Activated CD4-positive, alpha-beta T cell treated with anti-CD3 and anti-CD28 coated beads for 48 hours (primary cell): Measurements from ENCODE around the gene GBE1.
"Not testable (repeated sequence)": the region's sequence is repeated elsewhere in the genome, so short reads cannot be mapped to it uniquely, and the experiment has no call there.

Experiments used
- DNase-seq: peaks from one replicate; pipeline ENCODE4 v3.0.0-alpha.2; 2020

GBE1 gene

DNA sequence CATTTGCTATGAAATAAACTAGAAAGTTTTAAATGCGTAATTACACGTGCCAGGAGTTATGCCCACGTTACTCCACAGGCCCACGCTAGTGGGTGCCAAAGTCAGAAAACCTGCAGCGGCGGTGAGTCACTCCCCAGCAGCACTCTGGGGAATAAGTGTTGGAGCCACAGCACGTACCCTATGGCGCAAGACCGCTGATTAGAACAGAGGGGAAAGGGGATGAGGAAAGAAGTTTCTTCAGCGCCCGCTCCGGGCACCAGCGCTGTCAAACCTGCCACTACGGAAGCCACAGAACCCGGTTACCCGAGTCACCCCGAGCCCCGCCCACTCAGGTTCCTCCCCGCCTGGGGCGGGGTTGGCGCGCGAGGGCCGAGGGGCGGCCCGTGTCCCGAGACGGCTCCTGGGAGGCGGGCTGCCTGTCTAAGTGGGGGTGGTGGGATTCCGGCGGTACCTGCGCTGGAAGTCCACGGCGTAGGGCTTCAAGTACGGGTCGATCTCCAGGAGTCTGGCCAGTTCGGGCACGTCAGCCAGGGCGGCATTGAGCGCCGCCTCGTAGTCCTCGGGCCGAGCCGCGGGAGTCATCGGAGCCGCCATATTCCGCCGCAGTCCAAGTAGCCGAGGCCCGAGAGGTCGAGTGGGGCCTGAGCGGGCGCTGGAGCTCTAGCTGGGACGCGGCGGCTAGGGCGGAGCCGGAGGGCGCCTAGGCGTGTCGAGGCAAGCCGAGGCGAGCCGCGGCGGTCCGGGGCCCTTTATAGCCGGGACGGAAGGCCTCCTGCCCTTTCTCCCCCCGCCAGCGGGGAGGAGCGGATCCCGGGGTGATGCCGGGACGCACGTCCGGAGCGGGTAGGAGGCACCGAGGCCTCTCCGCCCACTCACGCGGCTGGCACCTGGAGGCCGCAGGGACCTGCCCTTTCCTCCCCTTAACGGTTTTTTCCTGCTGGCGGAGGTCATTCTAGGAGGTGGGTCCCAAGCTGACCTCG is at the start of gene GBE1:
GBE1 (minus strand) TSS at position 722 of the 980 bp plus-strand sequence; CDS start at position 594, 128 bp downstream.
- DNase-seq = peak; percentile 91

DNA sequence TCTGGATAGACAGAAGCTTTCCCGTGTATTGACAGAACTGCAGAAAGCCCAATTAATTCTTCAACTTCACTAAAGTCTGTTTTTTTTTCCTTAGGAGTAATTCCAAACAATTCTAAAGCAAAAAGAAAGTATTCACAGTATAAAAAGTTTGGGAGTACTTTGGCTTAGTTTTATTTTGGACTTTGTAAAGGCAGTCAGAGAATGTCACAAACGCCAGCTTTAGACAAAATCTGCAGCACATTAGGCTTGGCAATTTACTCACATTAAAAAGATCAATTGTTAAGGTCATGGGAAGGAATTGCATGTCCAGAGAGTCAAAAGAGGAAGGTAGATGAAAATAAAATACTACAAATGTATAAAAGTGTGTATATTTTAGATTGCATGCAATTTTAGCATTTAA is 47.5 kb upstream of the GBE1 start:
- no peak for DNase-seq

DNA sequence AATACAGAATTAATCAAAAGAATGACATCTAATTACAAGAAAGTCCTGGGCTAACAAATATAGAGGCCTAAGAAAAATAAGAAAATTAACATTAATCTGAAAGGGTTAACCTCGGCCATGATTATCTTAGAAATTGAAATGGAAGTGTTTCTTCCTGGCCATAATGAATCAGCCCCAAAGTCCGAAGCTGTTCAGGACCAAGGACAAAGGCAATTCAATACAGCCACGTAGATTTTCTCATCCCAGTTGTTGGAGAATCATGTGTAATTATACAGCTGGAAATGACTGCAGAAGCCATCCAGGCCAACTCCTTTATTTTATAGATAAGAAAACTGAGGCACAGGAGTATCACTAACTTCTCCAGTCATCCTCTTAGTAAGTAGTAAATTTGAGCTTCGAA is 38.0 kb upstream of the GBE1 start:
- no peak for DNase-seq

DNA sequence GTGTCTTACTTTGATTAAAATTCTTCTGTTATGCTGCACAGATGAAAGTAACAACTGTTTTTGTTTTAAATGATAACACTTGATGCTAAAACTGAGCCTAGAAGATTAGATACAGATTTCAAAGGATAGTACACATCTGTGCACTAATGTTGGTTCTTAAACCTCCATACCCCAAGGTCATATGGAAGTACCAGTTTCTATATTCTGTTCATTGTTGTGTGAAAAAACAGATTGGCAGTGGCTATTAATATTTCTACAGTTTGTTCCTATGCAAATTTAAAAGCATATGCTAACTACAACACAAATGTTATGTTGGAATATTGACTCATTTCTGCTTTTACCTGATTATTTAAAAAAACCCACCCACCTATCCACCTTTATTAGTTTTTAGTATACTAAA is 32.0 kb upstream of the GBE1 start:
- no peak for DNase-seq

DNA sequence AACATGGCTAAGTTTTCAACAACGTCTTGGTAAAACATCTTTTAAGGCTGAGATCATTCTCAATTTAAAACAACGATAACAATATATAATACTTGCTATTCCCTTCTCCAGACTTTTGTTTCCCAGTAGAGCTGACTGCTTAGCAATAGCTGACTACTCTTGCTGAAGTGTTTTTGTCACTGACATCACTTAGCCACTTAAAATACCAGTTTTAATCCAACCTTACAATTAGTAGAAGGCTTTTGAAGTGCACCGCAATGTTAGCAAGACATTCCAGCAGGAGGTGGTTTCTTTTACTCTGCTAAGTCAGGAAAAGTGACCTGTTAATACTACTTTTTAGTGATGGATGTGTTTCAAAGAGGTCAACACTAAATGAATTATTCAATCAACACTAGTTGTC is 28.7 kb upstream of the GBE1 start:
- DNase-seq = no peak

DNA sequence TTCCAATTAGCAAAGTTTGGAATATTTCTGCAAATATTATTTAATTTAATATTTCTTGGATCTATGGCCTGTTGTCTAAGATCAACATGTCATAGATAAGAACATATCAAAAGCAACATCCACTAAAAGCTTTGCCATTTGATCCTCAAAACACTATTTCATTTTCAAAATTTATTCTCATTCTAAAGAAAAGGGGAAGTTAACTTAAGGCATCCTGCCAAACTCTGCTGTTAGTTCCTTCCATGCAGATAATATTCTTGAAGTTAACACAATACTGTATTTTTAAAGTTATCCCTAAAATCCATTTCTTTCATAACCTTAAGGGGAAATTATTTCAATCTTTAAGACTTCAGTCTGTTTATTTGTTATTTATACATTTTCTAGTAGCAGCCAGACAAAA is 28.2 kb upstream of the GBE1 start:
- DNase-seq = no peak

DNA sequence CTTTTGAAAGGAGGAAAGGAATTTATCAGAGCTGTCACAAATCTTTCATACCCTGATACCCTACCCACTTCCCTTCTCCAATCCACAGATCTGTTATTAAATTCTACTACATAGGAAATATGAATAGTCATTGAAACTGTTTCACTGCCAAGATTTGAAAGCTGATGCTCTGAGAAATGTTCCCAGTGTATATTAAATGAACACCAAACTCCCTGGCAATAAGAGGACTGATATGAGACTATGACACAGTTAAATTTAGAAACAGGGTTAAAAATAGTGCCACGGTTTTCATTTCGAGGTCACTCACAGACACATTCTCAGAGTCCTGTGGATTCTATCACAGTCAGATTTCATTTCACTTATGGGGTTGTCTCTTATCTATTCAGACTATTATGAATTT is 27.2 kb upstream of the GBE1 start:
- DNase-seq = no peak

DNA sequence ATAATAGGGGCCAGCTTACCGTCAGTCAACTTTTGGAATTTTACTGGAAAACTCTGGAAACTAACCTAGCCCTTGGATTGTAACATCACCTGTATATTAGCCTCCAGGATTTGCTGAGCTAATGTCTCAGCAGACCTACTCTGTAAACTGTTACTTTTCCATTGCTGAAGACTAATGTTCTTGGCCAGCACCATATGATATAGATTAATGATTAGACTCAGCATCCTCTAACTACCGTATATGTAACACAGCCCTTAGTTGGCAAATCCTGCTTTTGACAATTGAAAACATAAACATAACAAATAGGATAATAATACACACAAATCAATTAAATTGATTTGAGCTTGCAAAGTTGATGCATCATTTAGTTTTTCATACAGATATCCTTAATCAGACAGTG is 26.6 kb upstream of the GBE1 start:
- DNase-seq = no peak

DNA sequence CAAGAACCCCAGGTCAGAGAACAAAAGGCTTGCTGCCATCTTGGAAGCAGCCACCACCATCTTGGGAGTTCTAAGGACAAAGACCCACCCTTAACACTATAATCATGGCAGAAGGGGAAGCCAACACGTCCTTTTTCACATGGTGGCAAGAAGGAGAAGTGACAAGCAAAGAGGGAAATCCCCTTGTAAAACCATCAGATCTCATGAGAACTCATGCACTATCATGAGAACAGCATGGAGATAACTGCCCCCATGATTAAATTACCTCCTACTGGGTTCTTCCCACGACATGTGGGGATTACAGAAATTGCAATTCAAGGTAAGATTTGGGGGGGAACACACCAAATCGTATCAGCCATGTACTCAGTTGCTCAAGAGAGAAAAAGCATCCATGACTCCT is 21.1 kb upstream of the GBE1 start:
- no peak for DNase-seq

DNA sequence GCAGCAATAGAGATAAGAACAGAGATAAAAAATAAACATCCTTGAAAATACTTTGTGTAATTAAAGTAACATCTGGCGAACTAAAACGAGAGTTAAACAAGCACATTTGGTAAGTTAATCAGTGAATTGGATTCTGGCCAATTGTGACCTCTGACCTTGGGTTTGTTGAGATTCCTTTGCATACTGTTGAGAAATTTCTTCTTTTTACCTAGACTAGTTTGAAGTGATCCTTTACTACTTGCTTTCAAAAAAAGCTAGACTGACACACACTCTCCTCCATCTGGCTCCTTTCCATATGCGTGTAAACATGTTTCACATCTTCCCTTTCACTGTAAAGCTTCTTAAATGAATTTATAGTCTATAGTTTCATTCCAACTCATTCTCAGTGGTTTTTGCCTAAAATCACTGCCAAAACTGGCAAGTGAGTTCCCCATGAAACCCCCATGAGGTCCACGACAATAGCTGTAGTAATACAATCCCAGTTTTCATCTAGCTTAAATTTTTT is 17.3 kb upstream of the GBE1 start:
- DNase-seq = no peak

DNA sequence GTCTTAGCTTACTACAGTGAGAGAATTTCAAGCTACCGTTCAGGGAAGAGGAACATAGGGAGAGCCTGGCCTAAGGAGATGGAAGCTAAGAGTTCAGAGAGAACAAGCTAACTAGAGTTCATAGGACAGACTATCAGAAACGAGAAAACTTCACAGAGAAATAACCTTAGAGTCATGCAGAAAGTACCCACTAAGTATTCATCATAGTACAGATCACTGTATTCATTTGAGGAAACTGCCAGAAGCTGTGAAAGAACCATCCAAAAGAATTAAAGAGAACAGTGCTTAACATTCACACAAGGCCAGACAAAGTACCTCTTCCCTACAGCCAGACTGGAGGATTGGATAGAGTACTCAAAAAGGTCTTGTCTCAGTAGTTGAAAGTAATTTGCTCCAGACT is 15.2 kb upstream of the GBE1 start:
- no peak for DNase-seq

DNA sequence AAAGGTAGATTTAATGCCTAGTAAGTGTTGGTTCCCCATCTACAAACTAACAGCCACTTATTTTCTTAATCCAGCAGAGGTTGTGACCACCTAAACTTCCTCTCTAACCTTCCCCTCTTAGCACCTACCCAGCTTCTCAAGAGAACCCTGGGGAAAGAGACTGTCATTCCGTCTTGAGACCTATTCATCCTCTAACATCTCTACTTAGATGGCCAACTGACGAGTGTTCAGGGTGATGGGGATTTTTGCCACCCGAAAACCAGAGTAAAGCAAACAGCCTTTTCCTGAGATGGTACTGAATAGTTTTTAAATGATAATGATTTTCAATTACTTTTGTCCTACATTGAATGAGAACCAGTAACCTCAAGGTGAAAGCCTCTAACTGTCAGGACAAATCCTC is 9.3 kb upstream of the GBE1 start:
- no peak for DNase-seq

DNA sequence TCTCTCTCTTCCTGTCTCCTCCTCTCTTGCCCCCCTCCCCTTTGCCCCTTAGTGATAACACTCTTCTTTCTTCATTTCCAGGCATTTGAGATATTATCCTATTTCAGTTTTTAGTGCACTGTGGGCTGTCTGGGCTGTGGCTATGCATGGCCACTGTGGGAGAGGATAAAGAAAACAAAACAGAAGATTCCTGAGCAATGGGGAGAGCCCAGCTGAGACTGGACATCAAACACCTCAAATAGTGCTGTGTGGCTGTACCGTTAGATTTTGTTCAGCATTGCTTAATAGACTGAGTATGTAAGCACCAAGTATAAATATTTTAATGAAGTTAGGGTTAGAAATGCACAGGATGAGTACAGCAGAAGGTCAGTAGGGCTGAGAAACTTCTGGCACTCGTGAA is 7.9 kb upstream of the GBE1 start:
- no peak for DNase-seq

DNA sequence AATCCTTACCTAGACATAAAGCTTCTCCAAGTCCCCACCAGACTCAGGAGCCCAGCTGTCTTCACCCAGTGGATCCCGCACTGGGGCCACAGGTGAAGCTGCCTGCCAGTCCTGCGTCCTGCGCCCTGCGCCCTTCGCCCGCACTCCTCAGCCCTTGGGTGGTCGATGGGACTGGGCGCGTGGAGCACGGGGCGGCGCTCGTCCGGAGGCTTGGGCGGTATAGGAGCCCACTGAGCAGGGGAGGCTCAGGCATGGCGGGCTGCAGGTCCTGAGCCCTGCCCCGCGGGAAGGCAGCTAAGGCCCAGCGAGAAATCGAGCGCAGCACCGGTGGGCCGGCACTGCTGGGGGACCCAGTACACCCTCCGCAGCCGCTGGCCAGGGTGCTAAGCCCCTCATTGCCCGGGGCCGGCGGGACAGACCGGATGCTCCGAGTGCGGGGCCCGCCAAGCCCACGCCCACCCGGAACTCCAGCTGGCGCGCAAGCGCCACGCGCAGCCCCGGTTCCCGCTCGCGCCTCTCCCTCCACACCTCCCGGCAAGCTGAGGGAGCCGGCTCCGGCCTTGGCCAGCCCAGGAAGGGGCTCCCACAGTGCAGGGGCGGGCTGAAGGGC is 5.9 kb upstream of the GBE1 start:
- DNase-seq = not testable (repeated sequence)

DNA sequence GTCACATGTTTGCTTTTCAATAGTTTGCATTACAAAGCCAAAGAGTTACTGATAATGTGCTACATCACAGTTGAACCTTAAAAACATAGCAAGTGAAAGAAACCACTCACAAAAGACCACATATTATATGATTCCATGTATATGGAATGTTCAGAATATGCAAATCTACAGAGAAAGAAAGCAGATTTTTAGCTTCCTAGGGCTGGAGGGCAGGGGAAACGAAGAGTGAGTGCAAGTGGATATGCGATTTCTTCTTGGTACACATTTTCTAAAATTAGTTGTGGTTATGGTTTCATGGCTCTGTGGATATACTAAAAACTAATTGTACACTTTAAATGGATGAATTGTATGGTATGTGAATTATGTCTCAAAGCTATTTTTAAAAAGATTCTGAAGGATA is 4.0 kb upstream of the GBE1 start:
- DNase-seq = no peak

DNA sequence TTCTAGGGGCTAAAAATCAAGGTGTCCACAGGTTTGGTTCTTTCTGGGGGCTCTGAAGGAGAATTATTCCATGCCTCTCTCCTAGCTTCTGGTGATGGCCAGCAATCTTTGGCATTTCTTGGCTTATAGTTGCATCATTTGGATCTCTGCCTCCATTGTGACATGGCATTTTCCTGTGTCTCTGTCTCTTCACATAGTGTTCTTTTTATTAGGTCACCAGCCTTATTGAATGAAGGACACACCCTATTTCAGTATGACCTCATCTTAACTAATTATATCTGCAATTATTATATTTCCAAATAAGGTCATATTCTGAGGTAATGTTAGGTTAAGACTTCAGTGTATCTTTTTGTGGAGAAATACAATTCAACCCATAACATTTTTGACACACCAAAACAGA is 3.2 kb upstream of the GBE1 start:
- no peak for DNase-seq

DNA sequence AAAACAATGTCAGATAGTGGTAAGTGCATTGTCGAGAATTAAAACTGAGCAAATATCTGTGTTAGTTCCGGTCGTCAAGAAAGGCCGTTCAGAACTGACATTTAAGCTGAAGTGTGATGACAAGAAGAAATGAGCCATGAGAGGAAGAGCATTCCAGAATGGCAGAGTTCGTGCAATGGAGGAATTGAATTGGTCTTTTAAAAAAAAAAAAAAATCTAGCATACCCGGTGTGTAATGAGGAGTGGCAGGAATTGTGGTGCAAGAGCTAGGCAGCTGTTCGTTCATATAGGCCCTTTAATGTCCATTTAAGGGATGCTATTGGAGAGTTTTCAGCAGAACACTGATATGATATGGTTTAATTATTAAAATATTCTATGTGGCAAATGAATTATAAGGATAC is 2.6 kb upstream of the GBE1 start:
- no peak for DNase-seq

DNA sequence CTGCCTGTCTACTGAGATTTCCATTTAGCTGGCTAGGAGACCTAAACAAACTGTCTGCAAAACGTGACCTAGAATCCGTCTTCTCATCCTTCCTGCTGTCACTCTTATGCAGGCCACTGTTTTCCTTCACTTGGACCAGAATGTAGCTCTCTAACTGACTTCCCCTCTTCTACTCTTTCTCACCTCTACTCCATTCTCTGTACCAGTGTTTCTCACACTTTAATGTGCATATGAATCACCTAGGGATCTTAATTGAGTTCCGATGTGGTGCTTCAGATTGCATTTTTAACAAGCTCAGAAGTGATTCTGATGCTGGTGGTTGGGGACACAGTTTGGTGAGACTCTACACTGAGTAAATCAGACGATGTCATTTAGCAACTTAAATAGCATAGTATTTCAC is 1.6 kb upstream of the GBE1 start:
- no peak for DNase-seq

DNA sequence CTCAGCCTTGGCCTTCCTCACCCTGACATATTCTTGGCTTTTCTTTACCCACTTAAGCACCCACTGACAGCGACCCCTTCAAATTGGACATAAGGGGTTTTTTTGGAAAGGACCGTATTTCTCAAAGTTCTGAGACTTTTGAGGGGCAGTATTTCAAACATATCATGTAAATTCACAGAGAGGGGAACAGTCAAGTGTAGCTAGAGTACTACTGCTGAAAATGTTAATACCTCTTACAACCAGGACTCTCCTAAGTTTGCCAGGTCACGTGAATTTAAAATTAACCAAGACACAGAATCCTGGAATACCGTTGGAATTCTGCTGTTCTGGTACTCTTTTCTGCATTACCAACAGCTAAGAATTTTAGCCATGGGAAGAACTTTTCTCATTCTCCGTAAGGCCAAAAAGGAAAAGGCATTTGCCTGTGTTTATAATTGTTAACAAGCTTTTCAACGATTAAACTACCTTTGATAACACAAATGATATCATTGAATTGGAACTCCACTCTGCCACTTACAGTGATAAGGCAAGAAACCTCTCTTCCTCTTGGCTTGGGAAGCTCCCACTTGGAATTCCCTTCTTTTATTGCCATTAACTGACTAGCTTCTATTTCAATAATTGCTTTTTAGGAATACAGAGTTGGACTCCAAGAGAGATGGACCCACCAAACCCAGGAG is 597 bp upstream of the GBE1 start:
- no peak for DNase-seq

DNA sequence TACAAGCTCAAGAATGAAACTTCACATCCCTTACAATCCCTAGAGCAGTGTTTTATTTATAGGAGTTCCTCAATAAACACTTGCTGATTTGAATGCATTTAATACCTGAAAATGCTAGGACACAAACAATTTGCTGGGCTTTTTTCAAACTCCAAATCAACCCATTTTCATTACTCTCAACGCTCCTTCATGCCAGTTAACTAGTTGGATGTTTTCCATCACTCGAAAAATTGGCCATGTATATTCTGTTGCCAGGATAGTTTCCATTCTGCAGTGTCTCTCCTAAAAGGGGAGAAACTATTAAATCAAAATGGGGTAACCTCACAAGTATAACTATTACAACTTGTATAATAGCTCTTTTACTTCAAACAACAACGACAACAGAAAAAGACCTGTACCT is 1.2 kb downstream of the GBE1 start:
- no peak for DNase-seq

DNA sequence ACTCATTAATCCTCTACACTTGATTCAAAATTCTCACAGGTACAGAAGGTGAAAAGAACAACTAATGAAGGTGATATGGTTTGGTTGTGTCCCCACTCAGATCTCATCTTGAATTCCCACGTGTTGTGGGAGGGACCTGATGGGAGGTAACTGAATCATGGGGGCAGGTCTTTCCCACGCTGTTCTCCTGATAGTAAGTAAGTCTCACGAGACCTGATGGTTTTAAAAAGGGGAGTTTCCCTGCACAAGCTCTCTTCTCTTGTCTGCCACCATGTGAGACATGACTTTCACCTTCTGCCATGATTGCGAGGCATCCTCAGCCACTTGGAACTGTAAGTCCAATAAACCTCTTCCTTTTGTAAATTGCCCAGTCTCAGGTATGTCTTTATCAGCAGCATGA is 2.7 kb downstream of the GBE1 start:
- not testable (repeated sequence) for DNase-seq

DNA sequence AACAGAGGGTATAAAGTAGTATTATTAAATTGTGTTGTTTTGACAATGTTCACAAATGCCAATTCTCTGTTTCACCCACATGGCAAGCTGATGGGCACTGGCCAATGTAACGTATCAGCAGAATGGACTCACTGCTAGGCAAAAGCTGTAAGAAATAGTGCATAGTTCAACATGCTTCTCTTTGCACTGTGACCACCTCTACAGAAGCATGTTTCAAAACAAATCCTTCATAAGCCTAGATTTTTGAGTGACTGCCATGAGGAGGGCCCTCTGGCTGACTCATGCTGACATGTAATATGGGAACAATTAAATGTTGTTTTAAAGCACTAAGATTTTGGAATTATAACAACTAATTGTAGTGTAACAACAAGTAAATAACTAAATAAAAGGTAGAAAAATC is 3.2 kb downstream of the GBE1 start:
- DNase-seq = no peak

DNA sequence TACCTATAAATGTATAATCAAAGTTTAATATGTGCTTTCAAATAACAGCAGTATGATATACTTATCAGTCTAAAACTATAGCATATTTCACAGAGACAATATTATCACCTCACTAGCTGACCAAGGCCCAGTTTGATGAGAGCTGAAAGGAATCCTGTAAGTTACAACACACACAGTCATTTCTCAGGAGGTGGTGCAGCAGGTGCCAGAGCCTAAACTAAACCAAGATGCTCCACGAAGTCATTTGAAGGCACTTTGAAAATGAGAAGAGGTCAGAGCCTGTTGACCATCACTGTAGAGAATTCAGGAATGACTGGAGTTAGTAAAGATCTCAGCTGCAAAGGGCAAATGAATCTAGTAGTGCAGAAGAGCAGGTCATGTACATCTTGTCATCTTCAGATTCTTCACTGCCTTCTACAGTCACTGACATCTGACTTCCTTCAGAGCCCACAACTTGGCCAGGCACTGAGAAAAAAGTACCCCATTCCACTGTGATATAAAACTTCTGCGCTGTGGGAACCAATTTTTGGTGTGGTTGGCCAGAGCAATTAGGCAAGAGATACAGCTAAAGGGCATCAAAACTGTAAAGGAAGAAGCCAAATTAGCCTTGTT is 7.9 kb downstream of the GBE1 start:
- no peak for DNase-seq
